Measurements from ENCODE around the gene GFOD2. TPM values are rescaled to one million over a fixed set of nuclear protein-coding genes. Genes with fewer than 3 reads are reported as not detected.

GFOD2 gene
- total RNA-seq, 4 donors from 2014 or later: 10.5 to 24.6 (median 17.2) TPM

DNA sequence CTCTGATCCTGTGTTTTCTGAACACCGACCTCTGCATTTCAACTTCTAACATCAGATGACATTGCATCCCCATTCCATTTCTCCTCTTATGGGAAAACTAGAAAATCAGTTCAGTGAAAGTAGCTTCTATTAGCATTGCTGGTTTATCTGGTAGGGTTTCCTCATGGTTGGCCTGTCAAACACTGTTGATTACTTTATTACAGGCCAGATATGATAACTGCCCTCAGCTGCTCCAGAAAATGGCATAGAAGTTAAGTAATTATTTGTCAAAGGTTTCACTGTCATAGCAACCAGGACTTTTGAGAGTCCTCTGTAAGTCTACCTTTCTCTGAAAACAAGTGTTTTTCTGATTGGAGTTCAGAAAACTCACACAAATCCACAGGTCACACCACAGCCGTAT, 3.0 kb downstream of the GFOD2 start:
- DNase-seq (ENCODE audit: low spot score in 2 of 2): no peak
- Histone ChIP-seq H3K27me3 (no peaks in the 10 kb centered on the region), H3K4me1 (peaks cover 0 to 23% (median 8%) of the 10 kb centered on the region in 4 donors)

DNA sequence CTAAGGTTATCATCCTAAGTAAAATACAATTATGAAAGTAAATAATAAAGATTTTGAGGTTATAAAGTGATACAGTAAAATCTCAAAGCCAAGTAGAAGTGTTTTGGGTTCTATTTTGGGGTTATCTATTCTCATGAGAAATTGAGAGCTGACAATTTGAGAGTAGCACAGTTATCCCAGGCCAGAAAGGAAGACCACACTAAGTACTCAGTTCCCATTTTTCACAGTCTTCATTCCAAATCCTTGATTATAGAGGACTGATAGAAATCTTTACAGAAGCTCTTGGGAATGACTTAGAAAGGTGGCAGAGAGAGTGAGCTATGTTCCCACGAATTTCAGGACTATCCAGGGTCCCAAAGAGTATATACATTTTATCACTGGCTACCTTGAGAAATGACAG, 4.6 kb downstream of the GFOD2 start:
- H3K27ac ChIP-seq: no peak overlapping the region
- no peak overlapping the region for H3K4me3 ChIP-seq
- H3K9me3 ChIP-seq: no peaks in the 10 kb centered on the region
- WGBS, 2 donors: 79% methylated on average over 1 of the region's 1 CpG
- H3K36me3 ChIP-seq: no peaks in the 10 kb centered on the region
- peaks cover 0 to 13% (median 0%) of the 10 kb centered on the region in 4 donors for H3K4me1 ChIP-seq
- DNase-seq (ENCODE audit: low spot score in 2 of 2): no peak
- no peak for TF ChIP-seq POLR2A (IDR thresholded peaks at IDR 0.05)
- TF ChIP-seq, protein P1, sequence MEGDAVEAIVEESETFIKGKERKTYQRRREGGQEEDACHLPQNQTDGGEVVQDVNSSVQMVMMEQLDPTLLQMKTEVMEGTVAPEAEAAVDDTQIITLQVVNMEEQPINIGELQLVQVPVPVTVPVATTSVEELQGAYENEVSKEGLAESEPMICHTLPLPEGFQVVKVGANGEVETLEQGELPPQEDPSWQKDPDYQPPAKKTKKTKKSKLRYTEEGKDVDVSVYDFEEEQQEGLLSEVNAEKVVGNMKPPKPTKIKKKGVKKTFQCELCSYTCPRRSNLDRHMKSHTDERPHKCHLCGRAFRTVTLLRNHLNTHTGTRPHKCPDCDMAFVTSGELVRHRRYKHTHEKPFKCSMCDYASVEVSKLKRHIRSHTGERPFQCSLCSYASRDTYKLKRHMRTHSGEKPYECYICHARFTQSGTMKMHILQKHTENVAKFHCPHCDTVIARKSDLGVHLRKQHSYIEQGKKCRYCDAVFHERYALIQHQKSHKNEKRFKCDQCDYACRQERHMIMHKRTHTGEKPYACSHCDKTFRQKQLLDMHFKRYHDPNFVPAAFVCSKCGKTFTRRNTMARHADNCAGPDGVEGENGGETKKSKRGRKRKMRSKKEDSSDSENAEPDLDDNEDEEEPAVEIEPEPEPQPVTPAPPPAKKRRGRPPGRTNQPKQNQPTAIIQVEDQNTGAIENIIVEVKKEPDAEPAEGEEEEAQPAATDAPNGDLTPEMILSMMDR (IDR thresholded peaks at IDR 0.05): no peak
- TF ChIP-seq EP300 (IDR thresholded peaks at IDR 0.05): no peak
- no peaks in the 10 kb centered on the region for H3K27me3 ChIP-seq

More for the DNA sequence above, 3.0 kb downstream of the GFOD2 start:
- WGBS, 2 donors: 88 to 93% methylated on average over 2 of the region's 2 CpGs
- Histone ChIP-seq H3K4me3 (no peak overlapping the region), H3K36me3 (no peaks in the 10 kb centered on the region), H3K27ac (no peak overlapping the region), H3K9me3 (no peaks in the 10 kb centered on the region)
- no peak for TF ChIP-seq POLR2A (IDR thresholded peaks at IDR 0.05)
- TF ChIP-seq EP300 (IDR thresholded peaks at IDR 0.05): no peak
- TF ChIP-seq, protein P1 (IDR thresholded peaks at IDR 0.05): no peak

DNA sequence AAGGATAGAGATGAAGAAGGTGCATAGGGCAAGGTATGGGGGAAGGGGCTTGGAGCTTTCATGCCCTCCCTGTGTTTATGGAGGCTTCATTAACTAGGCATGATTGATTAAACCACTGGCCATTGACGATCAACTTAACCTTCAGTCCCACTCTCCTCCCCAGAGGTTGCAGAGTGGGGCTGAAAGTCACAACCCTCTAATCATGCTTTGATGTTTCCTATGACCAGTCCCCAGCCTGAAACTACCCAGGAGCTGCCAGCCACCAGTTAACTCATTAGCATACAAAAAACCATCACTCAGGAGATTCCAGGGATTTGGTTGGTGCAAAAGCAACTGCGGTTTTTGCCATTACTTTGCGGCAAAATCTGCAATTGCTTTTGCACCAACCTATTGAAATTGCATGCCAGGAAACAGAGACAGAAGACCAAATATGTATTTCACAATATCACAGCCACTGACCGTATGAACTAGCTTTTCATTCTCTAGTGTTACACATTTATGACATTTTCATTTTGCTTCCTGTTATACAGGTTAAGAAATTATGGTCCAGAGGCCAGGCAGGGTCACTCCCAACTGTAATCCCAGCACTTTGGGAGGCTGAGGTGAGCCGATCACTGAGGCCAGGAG, 5.4 kb downstream of the GFOD2 start:
- WGBS, 2 donors: 77 to 85% methylated on average over 5 of the region's 5 CpGs
- TF ChIP-seq EP300 (IDR thresholded peaks at IDR 0.05) (no peak), POLR2A (IDR thresholded peaks at IDR 0.05) (no peak)
- TF ChIP-seq, protein P1 (IDR thresholded peaks at IDR 0.05): no peak
- Histone ChIP-seq H3K27ac (no peak overlapping the region), H3K4me3 (no peak overlapping the region), H3K4me1 (peaks cover 0 to 13% (median 0%) of the 10 kb centered on the region in 4 donors), H3K9me3 (no peaks in the 10 kb centered on the region), H3K27me3 (no peaks in the 10 kb centered on the region), H3K36me3 (no peaks in the 10 kb centered on the region)
- DNase-seq (ENCODE audit: low spot score in 2 of 2): no peak

DNA sequence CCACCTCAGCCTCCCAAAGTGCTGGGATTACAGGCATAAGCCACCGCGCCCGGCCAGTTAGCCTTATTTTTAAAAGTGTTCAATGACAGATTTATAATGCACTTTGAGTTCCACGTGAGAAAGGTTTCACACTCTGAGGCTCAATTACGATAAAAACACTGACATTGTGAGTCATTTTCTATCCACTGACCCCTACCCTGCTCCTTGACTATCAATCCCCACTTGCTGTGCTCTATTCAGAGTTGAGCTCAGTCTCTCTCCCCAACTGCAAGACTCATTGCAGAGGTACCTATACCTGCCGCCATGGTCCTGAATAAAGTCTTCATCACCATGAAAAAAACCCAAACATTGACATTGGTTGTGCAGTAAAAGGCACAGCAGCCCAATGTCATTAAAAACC, 8.5 kb downstream of the GFOD2 start:
- Histone ChIP-seq H3K27ac (no peak overlapping the region), H3K27me3 (no peaks in the 10 kb centered on the region), H3K9me3 (no peaks in the 10 kb centered on the region), H3K36me3 (no peaks in the 10 kb centered on the region), H3K4me3 (no peak overlapping the region), H3K4me1 (no peaks in the 10 kb centered on the region)
- DNase-seq (ENCODE audit: low spot score in 2 of 2): no peak
- TF ChIP-seq, protein P1 (IDR thresholded peaks at IDR 0.05): no peak
- WGBS, 2 donors: 88 to 93% methylated on average over 6 of the region's 6 CpGs

DNA sequence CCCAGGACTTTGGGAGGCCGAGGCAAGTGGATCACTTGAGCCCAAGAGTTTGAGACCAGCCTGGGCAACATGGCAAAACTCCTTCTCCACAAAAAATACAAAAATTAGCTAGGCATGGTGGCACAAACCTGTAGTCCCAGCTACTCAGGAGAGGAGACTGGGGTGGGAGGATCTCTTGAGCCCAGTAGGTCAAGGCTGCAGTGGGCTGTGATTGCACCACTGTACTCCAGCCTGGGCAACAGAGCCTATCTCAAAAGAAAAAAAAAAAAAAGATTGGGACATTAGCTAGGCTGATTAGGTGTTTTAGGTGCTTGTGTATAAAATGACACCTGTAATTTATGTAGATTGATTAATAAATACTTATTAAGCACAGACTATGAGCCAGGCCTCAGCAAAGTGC, 10.1 kb downstream of the GFOD2 start:
- 90 to 96% methylated on average over 1 of the region's 1 CpG for WGBS, 2 donors
- Histone ChIP-seq H3K27me3 (no peaks in the 10 kb centered on the region), H3K4me3 (no peak overlapping the region), H3K27ac (no peak overlapping the region), H3K9me3 (no peaks in the 10 kb centered on the region), H3K4me1 (no peaks in the 10 kb centered on the region), H3K36me3 (no peaks in the 10 kb centered on the region)
- DNase-seq (ENCODE audit: low spot score in 2 of 2): no peak
- TF ChIP-seq EP300 (IDR thresholded peaks at IDR 0.05) (no peak), POLR2A (IDR thresholded peaks at IDR 0.05) (no peak)
- TF ChIP-seq, protein P1 (IDR thresholded peaks at IDR 0.05): no peak
